Retinal pigment epithelial cell (primary cell): ENCODE data around the gene NACA.

Source experiments
- DNase-seq: peaks from one replicate; pipeline ENCODE4 v3.0.0-alpha.2; 2010; ENCODE audit warnings: low read depth
- H3K4me3 ChIP-seq: 2 replicates; pipeline ENCODE4 v1.5.1; 2011; ENCODE audit warnings: mild to moderate bottlenecking, low read length, control low read depth, moderate library complexity
- TF ChIP-seq, protein P1 (sequence below): conservative IDR thresholded peaks from 2 replicates; pipeline ENCODE4 v1.5.1; 2011; ENCODE audit warnings: low read depth, low read length, control low read depth, inconsistent platforms

NACA gene

DNA sequence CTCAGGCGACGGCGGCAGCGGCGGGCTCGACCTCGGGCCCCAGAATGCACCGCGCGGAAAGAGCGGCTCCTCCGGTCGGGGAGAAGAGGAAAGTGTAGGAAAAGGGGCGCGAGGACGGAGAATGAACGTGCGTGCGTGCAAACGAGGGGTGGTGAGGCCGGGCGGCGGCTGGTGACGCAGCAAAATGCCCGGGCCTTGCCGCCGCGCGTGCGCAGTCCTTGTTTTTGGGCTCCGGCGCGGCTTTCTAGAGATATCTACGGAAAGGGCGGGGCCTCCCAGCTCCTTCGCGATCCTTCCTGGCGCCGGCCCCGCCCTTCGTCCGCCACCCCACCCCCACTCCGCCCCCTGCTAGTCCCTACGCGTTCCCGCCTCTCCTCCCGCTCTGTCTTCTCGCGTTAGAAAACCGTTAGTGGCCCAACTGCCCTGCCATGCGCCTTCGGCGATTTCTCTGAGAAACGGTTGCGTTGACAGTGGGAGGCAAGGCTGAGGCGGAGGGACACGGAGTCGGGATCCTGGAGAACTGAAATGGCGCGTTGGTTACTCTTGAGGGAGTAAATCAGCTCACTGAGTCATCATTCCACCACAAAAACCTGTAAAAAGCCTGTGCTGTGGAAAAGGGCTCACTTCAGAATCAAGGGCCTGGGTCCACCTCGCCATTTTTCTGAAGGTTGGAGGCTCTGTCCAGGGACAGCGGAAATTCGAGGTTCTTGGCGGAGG, 36.8 kb downstream of the NACA start, which contains the start of gene PTGES3:
Gene PTGES3 (minus strand): TSS at position 156 of the 717 bp plus-strand sequence. CDS start 285 bp downstream, outside the sequence.
- TF ChIP-seq, protein P1, sequence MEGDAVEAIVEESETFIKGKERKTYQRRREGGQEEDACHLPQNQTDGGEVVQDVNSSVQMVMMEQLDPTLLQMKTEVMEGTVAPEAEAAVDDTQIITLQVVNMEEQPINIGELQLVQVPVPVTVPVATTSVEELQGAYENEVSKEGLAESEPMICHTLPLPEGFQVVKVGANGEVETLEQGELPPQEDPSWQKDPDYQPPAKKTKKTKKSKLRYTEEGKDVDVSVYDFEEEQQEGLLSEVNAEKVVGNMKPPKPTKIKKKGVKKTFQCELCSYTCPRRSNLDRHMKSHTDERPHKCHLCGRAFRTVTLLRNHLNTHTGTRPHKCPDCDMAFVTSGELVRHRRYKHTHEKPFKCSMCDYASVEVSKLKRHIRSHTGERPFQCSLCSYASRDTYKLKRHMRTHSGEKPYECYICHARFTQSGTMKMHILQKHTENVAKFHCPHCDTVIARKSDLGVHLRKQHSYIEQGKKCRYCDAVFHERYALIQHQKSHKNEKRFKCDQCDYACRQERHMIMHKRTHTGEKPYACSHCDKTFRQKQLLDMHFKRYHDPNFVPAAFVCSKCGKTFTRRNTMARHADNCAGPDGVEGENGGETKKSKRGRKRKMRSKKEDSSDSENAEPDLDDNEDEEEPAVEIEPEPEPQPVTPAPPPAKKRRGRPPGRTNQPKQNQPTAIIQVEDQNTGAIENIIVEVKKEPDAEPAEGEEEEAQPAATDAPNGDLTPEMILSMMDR: no peak
- DNase-seq: peak; percentile 86
- peak within 1 kb of the TSS; percentile 98 for H3K4me3 ChIP-seq

DNA sequence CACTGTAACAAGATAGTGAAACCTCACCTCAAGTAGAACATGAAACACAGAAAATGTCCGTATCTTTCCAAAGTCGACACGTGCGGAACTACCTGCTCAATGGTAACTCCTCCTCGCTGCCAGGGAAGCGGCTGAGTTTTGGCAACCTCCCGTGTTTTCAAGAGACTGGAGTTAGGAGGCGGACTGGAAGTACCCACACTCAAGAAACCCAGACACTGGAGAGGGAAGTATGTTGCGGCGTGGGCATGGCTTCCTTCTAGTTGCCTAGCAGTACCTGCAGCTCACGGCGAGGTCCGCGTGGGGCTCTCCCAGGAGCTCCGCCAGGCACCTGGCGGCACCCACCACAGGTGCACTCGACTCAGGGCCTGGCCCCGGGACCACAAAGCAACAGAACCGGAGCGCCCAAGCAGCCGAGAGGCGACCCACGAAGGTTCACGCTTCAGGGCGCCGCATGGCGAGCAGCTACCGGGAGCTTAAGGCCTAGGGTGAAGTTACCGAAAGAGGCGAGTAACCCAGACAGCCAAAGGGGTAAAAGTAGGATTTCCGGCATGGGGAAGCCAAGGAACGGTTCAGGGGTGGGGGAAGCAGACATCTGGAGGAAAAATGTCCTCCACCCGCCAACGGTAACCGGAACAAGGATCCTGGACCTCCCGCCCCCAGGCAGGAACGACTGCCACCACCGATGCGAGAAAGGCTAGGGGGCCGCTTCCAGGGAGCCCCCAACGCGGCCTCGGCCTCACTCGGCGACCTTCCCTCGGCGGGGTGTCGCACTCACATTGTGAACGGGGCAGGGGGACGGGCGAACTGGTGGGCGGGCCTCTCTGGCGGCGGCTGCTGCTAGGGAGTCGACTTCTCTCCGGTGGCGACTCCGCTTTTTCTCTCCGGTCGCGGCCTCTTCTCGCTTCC, 37.6 kb downstream of the NACA start:
- TF ChIP-seq, protein P1: no peak
- peak overlapping the region; percentile 98 for H3K4me3 ChIP-seq
- DNase-seq: no peak

DNA sequence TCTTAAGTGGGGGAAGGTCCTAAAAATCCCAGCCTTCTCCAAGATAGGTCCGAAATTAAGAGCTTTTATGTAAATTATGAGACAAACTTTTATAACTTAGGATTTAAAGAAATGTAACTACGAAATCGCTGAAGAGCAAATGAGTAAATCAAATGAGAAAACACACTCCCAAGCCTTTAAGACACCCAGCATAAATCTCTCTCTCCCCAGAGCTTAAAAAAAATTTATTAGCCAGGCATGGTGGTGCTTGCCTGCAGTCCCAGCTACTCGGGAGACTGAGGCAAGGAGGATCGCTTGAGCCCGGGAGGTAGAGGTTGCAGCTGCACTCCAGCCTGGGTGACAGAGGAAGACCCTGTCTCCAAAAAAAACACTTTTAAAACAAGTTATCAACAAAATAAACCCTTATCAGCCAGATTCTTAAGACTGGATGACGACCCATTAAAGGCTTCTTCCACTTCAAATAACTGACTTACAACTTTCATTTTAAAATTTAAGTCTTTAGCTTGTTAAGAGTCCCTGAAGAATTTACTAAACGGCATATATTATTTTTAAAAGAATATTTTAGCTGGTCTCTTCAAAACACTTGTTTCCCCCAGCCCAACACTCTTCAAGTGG, 40.2 kb downstream of the NACA start:
- DNase-seq: no peak
- TF ChIP-seq, protein P1: no peak
- peak overlapping the region; percentile 22 for H3K4me3 ChIP-seq

DNA sequence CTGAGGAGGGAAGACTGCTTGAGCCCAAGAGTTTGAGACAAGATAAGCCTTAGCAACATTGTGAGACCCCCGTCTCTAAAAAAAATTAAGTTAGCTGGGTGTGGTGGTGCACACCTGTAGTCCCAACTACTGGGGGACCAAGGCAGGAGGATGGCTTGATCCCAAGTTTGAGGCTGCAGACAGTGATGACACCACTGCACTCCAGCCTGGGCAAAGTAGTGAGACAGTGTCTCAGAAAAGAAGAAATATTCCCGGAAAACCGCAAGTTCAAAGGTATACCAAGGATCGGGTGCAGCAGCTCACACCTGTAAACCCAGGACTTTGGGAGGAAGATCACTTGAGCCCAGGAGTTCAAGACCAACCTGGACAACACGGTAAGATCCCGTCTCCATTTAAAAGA, 42.8 kb downstream of the NACA start:
- TF ChIP-seq, protein P1: no peak
- no peak overlapping the region for H3K4me3 ChIP-seq
- no peak for DNase-seq

DNA sequence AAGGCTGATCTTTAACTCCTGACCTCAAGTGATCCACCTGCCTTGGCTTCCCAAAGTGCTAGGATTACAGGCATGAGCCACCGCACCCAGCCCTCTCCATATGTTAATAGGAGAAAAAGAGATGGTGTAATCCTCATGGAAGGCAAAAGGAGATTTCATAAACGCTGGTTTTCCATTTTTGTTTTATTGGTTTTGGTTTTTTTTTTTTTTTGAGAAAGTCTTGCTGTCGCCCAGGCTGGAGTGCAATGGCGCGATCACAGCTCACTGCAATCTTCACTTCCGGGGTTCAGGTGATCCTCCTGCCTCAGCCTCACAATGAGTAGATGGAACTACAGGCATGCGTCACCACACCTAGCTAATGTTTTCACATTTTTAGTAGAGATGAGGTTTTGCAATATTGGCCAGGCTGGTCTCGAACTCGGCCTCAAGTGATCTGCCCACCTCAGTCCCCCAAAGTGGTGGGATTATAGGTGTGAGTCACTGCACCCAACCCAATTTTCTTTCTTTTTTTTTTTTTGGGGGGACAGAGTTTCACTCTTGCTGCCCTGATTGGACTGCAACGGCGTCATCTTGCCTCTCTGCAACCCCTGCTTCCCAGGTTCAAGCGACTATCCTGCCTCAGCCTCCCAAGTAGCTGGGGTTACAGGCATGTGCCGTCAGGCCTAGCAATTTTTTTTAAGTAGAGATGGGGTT, 45.1 kb downstream of the NACA start:
- H3K4me3 ChIP-seq: no peak overlapping the region
- DNase-seq: no peak
- TF ChIP-seq, protein P1: no peak

DNA sequence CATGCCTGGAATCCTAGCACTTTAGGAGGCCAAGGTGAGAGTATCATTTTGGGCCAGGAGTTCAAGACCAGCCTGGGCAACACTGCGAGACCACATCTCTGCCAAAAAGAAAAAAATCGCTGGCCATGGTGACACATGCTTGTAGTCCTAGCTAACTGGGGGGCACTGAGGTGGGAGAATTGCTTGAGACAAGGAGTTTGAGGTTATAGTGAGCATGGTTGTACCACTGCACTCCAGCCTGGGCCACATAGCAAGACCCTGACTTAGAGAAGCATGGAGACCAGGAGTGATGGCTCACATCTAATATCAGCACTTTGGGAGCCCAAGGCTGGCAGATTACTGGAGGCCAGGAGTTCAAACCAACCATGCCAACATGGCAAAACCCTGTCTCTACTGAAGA, 46.2 kb downstream of the NACA start:
- TF ChIP-seq, protein P1: no peak
- no peak overlapping the region for H3K4me3 ChIP-seq
- DNase-seq: no peak
